ENCODE data around the gene MFRP. TPM values are rescaled to one million over a fixed set of nuclear protein-coding genes. Genes with fewer than 3 reads are reported as not detected.

The MFRP gene
- polyA plus RNA-seq, 1 donor: 0.01 TPM

GRCh38 chr11:119378851-119379465, 32.5 kb upstream of the MFRP start:
- Histone ChIP-seq H3K9me3 (ENCODE audit: control insufficient read depth, low read depth, low read length) (no peaks in the 10 kb centered on the region), H3K4me3 (ENCODE audit: low read length) (no peak overlapping the region), H3K27ac (ENCODE audit: low read length) (no peak overlapping the region), H3K36me3 (ENCODE audit: control insufficient read depth, insufficient read depth, low read length) (no peaks in the 10 kb centered on the region), H3K4me1 (ENCODE audit: control insufficient read depth, insufficient read depth, low read length) (peaks cover 15% of the 10 kb centered on the region), H3K27me3 (ENCODE audit: control insufficient read depth, insufficient read depth, low read length) (peaks cover 19% of the 10 kb centered on the region)
- WGBS (ENCODE audit: insufficient coverage, low lambda C conversion rate): 70% methylated on average over 1 of the region's 10 CpGs
- DNase-seq: no peak

GRCh38 chr11:119377961-119378667, 31.6 kb upstream of the MFRP start:
- peaks cover 14% of the 10 kb centered on the region for H3K27me3 ChIP-seq (ENCODE audit: control insufficient read depth, insufficient read depth, low read length)
- peak in 1 of 2 donors; percentile 15 for DNase-seq
- WGBS (ENCODE audit: insufficient coverage, low lambda C conversion rate): no CpG with 5 or more reads among the region's 6 CpGs
- H3K4me1 ChIP-seq (ENCODE audit: control insufficient read depth, insufficient read depth, low read length): peaks cover 23% of the 10 kb centered on the region
- no peaks in the 10 kb centered on the region for H3K9me3 ChIP-seq (ENCODE audit: control insufficient read depth, low read depth, low read length)
- H3K4me3 ChIP-seq (ENCODE audit: low read length): no peak overlapping the region
- H3K36me3 ChIP-seq (ENCODE audit: control insufficient read depth, insufficient read depth, low read length): no peaks in the 10 kb centered on the region
- H3K27ac ChIP-seq (ENCODE audit: low read length): no peak overlapping the region

- no peaks in the 10 kb centered on the region for H3K36me3 ChIP-seq (ENCODE audit: control insufficient read depth, insufficient read depth, low read length)
- peaks cover 11% of the 10 kb centered on the region for H3K27me3 ChIP-seq (ENCODE audit: control insufficient read depth, insufficient read depth, low read length)
- DNase-seq: peak in 1 of 2 donors; percentile 21
- H3K9me3 ChIP-seq (ENCODE audit: control insufficient read depth, low read depth, low read length): no peaks in the 10 kb centered on the region
- H3K4me1 ChIP-seq (ENCODE audit: control insufficient read depth, insufficient read depth, low read length): peaks cover 30% of the 10 kb centered on the region
- no peak overlapping the region for H3K27ac ChIP-seq (ENCODE audit: low read length)
- WGBS (ENCODE audit: insufficient coverage, low lambda C conversion rate): no CpG with 5 or more reads among the region's 12 CpGs
- H3K4me3 ChIP-seq (ENCODE audit: low read length): no peak overlapping the region
Measured at GRCh38 chr11:119377112-119377901, 30.8 kb upstream of the MFRP start.

- no peak for DNase-seq
Measured at GRCh38 chr11:119376197-119376847, 29.8 kb upstream of the MFRP start.

GRCh38 chr11:119375337-119376196, 29.1 kb upstream of the MFRP start:
- Histone ChIP-seq H3K36me3 (ENCODE audit: control insufficient read depth, insufficient read depth, low read length) (no peaks in the 10 kb centered on the region), H3K9me3 (ENCODE audit: control insufficient read depth, low read depth, low read length) (no peaks in the 10 kb centered on the region), H3K27me3 (ENCODE audit: control insufficient read depth, insufficient read depth, low read length) (peaks cover 5% of the 10 kb centered on the region), H3K4me3 (ENCODE audit: low read length) (no peak overlapping the region), H3K27ac (ENCODE audit: low read length) (no peak overlapping the region), H3K4me1 (ENCODE audit: control insufficient read depth, insufficient read depth, low read length) (peaks cover 35% of the 10 kb centered on the region)
- no CpG with 5 or more reads among the region's 14 CpGs for WGBS (ENCODE audit: insufficient coverage, low lambda C conversion rate)
- DNase-seq: peak in 1 of 2 donors; percentile 15

More at GRCh38 chr11:119376197-119376847, 29.8 kb upstream of the MFRP start:
- H3K4me1 ChIP-seq (ENCODE audit: control insufficient read depth, insufficient read depth, low read length): peaks cover 35% of the 10 kb centered on the region
- no peak overlapping the region for H3K27ac ChIP-seq (ENCODE audit: low read length)
- H3K4me3 ChIP-seq (ENCODE audit: low read length): no peak overlapping the region
- no CpG with 5 or more reads among the region's 11 CpGs for WGBS (ENCODE audit: insufficient coverage, low lambda C conversion rate)
- peaks cover 11% of the 10 kb centered on the region for H3K27me3 ChIP-seq (ENCODE audit: control insufficient read depth, insufficient read depth, low read length)
- no peaks in the 10 kb centered on the region for H3K36me3 ChIP-seq (ENCODE audit: control insufficient read depth, insufficient read depth, low read length)
- H3K9me3 ChIP-seq (ENCODE audit: control insufficient read depth, low read depth, low read length): no peaks in the 10 kb centered on the region

- H3K4me3 ChIP-seq (ENCODE audit: low read length): no peak overlapping the region
- H3K4me1 ChIP-seq (ENCODE audit: control insufficient read depth, insufficient read depth, low read length): peaks cover 42% of the 10 kb centered on the region
- DNase-seq: peak in 1 of 2 donors; percentile 8
- no peaks in the 10 kb centered on the region for H3K27me3 ChIP-seq (ENCODE audit: control insufficient read depth, insufficient read depth, low read length)
- no peaks in the 10 kb centered on the region for H3K9me3 ChIP-seq (ENCODE audit: control insufficient read depth, low read depth, low read length)
- H3K36me3 ChIP-seq (ENCODE audit: control insufficient read depth, insufficient read depth, low read length): no peaks in the 10 kb centered on the region
- WGBS (ENCODE audit: insufficient coverage, low lambda C conversion rate): no CpG with 5 or more reads among the region's 11 CpGs
- no peak overlapping the region for H3K27ac ChIP-seq (ENCODE audit: low read length)
Measured at GRCh38 chr11:119374632-119375336, 28.3 kb upstream of the MFRP start.

GRCh38 chr11:119373921-119374631, 27.6 kb upstream of the MFRP start:
- Histone ChIP-seq H3K4me1 (ENCODE audit: control insufficient read depth, insufficient read depth, low read length) (peaks cover 49% of the 10 kb centered on the region), H3K9me3 (ENCODE audit: control insufficient read depth, low read depth, low read length) (no peaks in the 10 kb centered on the region), H3K36me3 (ENCODE audit: control insufficient read depth, insufficient read depth, low read length) (no peaks in the 10 kb centered on the region), H3K27ac (ENCODE audit: low read length) (no peak overlapping the region), H3K27me3 (ENCODE audit: control insufficient read depth, insufficient read depth, low read length) (no peaks in the 10 kb centered on the region), H3K4me3 (ENCODE audit: low read length) (no peak overlapping the region)
- peak; percentile 72 to 76 for DNase-seq
- no CpG with 5 or more reads among the region's 5 CpGs for WGBS (ENCODE audit: insufficient coverage, low lambda C conversion rate)

GRCh38 chr11:119373059-119373920, 26.8 kb upstream of the MFRP start:
- H3K36me3 ChIP-seq (ENCODE audit: control insufficient read depth, insufficient read depth, low read length): no peaks in the 10 kb centered on the region
- H3K27ac ChIP-seq (ENCODE audit: low read length): no peak overlapping the region
- WGBS (ENCODE audit: insufficient coverage, low lambda C conversion rate): no CpG with 5 or more reads among the region's 23 CpGs
- peak in 1 of 2 donors; percentile 61 for DNase-seq
- no peaks in the 10 kb centered on the region for H3K27me3 ChIP-seq (ENCODE audit: control insufficient read depth, insufficient read depth, low read length)
- peaks cover 57% of the 10 kb centered on the region for H3K4me1 ChIP-seq (ENCODE audit: control insufficient read depth, insufficient read depth, low read length)
- no peaks in the 10 kb centered on the region for H3K9me3 ChIP-seq (ENCODE audit: control insufficient read depth, low read depth, low read length)
- H3K4me3 ChIP-seq (ENCODE audit: low read length): no peak overlapping the region
